GM21619 (cell line): ENCODE measurements around the gene KCNT1.
"Not testable (repeated sequence)": the region's sequence is repeated elsewhere in the genome, so short reads cannot be mapped to it uniquely, and the experiment has no call there.

Source experiments
- ATAC-seq: cut with Tn5 transposase; IDR thresholded peaks from one replicate; pipeline ENCODE4 v1.9.1; 2021; ENCODE audit not compliant: unreplicated experiment

KCNT1 gene

GRCh38 chr9:135701959-135702721 lies at the start of gene KCNT1:
Gene KCNT1, plus strand, starts transcription at chr9:135702185. Its CDS starts 74 bp downstream, at chr9:135702259.
- ATAC-seq: no peak

- no peak for ATAC-seq
Measured at GRCh38 chr9:135655317-135655716, 46.7 kb upstream of the KCNT1 start.

DNA sequence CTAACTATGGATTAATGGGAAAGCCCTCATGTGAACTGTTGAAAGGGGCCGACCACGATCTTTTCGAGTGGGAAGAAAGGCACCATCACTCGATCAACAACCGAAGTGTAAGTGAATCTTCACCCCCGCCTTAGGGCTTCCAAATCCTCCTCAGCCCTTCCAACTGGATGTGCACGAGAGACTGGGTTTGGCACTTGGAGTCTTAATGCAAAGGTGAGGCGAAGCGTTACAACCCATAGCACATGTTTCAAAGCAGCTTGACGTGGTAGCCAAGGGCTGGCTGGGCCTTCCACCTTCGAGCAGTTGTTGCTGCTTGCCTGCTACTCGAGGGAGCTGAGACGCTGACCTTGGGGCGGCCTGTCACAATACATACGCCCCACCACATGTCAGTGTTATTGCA lies 44.6 kb upstream of the KCNT1 start:
- ATAC-seq: no peak

DNA sequence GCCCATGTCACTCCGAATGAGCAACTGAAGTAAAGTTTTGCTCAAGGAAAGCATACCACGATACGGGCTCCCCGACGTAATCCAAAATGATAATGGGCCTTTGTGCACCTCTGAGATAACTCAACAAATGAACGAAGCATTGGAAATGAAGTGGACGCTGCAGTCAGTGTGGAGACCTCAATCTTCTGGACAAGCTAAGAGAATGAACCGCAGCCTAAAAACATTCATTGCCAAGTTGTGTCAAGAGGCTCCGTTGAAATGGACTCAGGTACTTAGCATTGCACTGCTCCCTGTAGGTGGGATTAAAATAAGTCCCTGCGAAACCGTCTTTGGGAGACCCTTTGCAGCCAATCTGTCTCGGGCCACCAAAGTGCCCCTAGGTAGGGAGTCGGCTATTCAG lies 42.7 kb upstream of the KCNT1 start:
- no peak for ATAC-seq

GRCh38 chr9:135660407-135660806 lies 41.6 kb upstream of the KCNT1 start:
- no peak for ATAC-seq

DNA sequence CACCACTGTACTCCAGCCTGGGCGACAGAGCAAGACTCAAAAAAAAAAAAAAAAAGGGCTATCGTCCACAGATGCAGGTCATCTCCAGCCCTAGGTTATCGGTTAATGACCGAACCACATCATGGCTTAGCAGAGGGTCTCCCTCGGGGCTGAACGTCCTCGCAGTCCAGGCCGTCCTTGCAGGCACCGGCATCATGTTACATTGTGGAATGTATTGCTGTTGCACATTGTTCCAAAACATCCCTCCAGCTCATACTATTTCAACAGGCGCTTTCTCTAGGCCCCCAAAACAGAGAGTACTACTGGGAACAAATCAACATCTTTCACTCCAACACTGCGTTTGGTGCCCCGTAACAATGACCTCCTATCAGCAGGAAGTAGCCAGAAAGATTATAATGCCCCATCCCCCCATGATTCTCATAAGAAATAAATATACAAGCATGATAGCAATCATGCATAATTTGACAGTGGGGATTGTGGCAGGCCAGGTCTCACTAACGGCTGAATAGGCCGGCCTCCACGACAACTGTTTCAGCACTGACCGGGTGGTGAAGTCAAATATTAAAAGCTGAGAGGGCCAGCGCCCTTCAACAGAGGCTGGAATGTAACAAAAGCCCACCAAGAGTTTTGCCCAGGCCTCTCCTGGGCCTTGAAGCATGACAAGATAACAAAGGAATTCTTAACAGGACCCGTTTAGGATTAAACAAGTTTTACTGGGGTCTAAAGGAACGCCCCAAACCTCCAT lies 40.0 kb upstream of the KCNT1 start:
- ATAC-seq: no peak

GRCh38 chr9:135662758-135663450 lies 39.1 kb upstream of the KCNT1 start, which contains the start of gene LCN9:
Gene LCN9, plus strand, starts transcription at chr9:135663309. Its CDS starts 13 bp downstream, at chr9:135663322.
- no peak for ATAC-seq

DNA sequence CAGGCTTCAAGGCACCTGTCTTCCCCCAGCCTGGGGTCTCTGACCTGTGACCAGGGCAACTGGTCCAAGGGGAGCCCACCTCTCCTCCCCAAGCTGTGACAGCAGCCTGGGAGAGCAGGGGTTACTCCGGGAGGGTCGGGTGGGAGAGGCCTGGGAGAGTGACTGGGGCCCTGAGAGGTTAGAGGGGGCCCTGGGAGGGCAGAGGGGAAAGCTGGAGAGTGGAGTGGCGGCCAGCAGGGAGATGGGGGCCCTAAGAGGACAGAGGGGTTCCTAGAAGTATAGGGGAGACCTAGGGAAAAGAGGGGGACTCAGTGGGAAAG lies 38.6 kb upstream of the KCNT1 start:
- no peak for ATAC-seq

DNA sequence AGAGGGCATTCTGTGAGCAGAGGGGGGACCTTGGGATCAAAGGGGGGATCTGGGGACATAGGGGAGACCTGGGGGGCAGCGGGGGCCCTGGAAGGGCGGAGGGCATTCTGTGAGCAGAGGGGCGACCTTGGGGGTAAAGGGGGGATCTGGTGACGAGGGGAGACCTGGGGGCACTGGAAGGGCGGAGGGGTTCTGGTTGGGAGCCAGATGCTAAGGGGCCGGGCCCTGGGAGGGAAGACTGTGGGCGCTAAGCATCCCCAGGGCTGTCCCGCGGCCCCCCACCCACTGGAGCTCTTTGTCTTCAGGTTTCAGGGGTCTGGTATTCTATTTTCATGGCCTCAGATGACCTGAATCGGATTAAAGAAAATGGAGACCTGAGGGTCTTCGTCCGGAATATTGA lies 38.1 kb upstream of the KCNT1 start:
- no peak for ATAC-seq

DNA sequence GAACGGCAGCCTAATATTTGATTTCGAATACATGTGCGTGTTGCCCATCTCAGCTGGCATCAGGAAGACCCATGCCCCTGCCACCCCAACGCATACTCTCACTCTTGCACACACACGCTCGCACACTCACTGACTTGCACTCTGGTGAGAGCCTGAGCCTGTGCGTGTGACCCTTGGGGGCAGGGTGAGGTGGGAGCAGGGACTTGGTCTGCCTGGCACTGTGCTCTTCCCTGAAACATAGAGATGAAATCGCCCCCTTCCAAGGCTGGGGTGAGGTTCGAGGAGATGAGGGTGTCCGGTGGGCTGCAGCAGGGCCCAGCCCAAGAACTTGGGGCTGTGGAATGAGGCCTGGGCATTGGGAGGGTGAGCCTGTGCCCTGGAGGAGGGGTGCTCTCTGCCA lies 37.7 kb upstream of the KCNT1 start:
- ATAC-seq: no peak

DNA sequence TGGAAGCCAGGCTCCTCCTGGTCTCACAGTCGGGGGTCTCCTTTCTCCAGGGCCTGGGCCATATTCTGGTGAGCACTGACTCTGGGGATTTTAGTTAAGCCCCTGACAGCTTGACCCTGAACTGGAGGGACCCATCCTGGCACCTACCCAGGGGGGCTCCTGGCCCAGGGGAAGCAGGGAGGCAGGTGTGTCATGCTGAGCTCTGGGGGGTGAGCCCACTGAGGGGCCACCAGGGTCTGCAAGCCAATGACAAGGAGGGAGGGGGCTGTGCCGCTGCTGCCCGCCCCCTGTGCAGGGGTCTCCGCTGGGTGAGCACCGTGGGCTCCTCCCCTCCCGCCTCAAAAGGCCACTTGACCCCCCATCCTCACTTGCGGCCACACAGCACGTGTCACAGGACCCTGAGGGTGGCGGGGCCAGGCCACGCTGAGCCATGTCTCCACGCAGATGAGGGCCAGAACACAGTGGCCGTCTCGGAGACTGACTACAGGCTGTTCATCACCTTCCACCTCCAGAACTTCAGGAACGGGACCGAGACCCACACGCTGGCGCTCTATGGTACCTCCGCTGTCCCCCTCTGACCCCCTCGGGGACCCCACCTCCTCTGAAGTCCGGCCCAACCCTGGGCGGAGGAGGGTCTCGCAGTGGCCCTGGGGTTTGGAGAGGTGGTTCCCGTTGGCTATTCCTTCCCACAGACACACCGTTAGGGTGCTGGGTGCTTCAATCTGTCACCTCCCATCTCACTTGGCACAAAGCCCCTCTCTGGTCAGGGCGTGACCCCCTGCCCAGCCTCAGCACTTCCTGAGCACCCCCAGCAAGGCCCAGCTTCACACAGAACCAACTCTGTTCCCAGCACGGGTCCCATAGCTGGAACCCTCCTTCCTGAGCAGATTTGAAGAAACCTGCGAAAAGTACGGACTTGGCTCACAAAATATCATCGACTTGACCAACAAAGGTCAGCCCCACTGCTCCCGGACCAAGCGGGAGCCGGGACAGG lies 36.9 kb upstream of the KCNT1 start:
- ATAC-seq: no peak

DNA sequence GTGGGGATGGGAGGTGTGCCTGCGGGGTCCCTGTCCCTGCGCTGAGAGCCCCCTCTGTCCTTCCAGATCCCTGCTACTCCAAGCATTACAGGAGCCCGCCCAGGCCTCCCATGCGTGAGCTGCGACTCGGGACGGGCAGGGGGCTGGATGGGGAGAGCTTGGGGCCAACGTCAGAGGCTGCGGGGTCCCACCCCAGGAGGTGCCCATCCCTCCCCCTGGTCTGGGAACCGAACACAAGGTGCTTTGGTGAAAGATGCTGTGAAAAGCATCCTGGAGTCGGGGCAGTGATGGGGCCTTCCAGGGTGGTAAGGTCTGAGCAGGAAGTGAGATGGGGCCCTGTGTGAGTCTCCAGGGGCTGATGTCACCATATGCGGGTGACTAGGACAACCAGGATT lies 36.2 kb upstream of the KCNT1 start:
- ATAC-seq: no peak

DNA sequence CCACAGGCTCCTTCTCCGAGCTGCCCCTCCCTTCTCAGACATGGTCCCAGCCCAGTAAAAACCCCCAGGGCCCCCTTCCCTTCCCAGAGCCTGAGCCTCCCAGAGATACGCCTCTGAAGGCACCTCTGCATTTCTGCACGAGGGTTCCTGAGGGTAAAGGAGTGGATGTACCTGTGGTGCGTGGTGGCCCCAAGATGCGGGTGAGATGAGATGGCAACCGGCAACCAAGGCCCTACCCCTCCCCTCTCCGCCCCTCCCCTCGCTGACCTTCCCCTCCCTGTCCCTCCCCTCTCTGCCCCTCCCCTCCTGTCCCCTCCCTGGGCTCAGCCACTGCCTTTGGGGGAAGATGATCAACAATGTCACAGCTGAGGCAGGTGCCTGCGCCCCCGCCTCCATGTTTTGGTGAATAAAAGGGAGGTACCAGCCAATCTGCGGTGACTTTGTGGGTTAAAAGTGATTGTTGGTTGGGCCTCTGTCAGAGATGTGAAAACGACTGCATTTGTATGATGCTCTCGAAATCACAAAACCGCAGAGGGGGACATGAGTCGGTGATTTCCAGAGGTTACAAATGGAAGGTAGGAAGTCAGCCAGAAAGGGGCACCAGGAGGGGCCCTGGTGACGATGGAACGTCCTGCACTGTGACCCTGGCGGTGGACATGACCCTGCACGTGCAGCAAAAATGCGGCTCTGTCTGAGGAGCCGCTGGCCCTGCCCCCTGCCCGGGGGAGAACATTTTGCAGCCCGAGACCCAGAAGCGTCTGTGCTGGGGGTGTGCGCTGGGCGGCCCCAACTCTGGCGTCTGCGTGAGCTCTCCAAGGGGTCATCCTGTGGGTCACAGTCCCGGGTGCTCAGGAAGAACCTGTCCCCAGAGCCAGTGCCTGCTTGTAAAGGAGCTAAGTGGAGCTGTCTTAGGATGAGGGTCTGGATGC lies 35.2 kb upstream of the KCNT1 start:
- ATAC-seq: no peak

DNA sequence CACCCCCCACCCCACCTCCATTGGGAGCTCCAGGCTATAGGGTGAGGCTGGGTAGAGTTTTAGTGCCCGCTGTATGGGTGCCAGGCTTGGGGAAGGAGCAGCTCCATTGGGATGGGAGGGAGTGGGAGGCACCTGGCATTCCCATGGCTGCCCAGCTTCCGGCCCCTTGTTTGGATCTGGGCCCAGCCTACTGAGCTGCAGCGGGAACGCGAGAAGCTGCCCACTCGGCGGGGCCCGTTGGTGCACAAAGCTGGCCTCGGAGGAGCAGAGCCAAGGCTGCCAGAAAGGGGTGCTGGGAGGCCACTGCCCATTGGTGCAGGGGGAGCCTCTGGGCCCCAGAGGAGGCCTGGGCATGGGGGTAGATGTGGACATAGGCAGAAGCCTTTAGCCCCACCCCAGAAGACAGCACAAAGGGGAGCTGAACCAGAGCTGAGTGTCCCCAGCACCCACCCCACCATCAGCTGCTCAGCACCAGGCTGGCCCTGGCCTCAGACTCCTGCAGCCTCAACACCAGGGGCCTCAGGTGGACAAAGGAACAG lies 34.5 kb upstream of the KCNT1 start:
- ATAC-seq: no peak

- ATAC-seq: not testable (repeated sequence)
Measured at GRCh38 chr9:135669018-135669417, 33.0 kb upstream of the KCNT1 start.

- no peak for ATAC-seq
Measured at GRCh38 chr9:135669616-135670285, 32.2 kb upstream of the KCNT1 start.

DNA sequence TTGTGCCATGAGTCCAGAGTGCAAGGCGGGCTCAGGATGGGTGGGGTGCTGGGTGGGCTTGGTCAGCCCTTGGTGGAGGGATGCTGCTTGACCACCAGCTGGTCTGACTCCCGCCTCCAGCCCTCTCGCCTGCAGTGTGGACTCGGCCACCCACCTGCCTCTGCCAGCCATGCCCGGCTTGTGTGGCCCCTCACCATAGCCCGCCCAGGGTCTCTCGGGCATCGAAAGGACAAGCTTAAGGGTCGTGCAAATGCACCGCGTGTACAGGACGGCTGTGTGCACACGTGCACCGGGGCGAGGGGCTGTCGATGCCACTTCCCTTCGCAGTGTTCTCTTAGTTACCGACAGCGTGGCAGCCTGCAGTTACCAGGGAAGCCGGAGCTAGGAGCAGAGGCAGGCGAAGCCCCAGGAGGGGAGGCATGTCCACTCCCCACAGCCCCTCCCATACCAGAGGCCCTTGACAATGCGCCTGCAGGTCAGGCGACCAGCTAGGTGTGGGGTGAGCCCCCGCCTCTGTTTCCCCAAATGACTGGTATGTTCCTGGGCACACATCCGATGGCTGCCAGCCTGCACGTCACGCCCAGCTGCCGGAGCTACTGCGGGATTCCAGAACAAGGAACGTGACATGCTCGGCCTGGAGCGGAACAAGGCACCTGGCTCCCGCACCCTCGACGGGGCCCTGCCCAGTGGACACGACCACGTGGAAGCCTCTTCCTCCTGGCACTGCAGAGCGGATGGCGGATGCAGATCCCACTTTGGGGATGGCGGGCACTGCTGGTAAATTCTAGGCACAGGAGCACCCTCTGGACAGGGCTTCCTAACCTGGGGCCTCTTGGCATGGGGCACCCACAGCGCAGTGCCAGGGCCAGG lies 31.0 kb upstream of the KCNT1 start:
- no peak for ATAC-seq

GRCh38 chr9:135671591-135672041 lies 30.4 kb upstream of the KCNT1 start:
- ATAC-seq: no peak
